ENCODE results near the gene NUP62. TPM values are rescaled to one million over a fixed set of nuclear protein-coding genes. Genes with fewer than 3 reads are reported as not detected.
"Not testable (repeated sequence)": the region's sequence is repeated elsewhere in the genome, so short reads cannot be mapped to it uniquely, and the experiment has no call there.

NUP62 gene
- total RNA-seq, 1 donor from 2014 or later, result 88.8 TPM

DNA sequence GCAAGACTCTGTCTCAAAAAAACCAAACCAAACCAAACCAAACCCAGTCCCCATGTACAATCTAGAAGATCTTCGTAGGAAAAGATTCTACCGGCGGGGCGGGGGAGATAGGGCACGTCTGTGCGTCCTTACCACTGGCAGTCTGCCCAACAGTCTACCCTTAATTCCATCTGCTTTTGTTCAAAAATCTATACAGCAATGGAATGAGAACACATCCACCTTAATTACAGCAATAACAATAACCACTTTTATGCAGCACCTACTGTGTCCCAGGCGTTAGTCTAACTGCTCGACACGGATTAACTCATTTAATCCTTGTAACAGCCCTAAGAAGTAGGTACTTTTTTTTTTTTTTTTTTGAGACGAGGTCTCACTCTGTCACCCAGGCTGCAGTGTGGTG lies 2.8 kb downstream of the NUP62 start:
- H3K4me3 Mint-ChIP-seq, result peak overlapping the region; percentile 31
- H3K27ac Mint-ChIP-seq, result no peak overlapping the region
- DNase-seq (ENCODE audit: extremely low spot score, unreplicated experiment), result no peak
- peaks cover 26% of the 10 kb centered on the region for H3K36me3 Mint-ChIP-seq
- no peak for TF ChIP-seq CTCF (conservative IDR thresholded peaks at IDR 0.05)
- H3K9me3 Mint-ChIP-seq, result peaks cover 4% of the 10 kb centered on the region
- H3K27me3 Mint-ChIP-seq, result no peaks in the 10 kb centered on the region
- peaks cover 26% of the 10 kb centered on the region for H3K4me1 Mint-ChIP-seq (ENCODE audit: unreplicated experiment)

- H3K4me1 Mint-ChIP-seq (ENCODE audit: unreplicated experiment), result peaks cover 22% of the 10 kb centered on the region
- H3K36me3 Mint-ChIP-seq, result peaks cover 26% of the 10 kb centered on the region
- DNase-seq (ENCODE audit: extremely low spot score, unreplicated experiment), result no peak
Measured at GRCh38 chr19:49925486-49925885, 3.8 kb downstream of the NUP62 start.

GRCh38 chr19:49924881-49925210 lies 4.5 kb downstream of the NUP62 start:
- Mint-ChIP-seq H3K36me3 (peaks cover 22% of the 10 kb centered on the region), H3K4me1 (ENCODE audit: unreplicated experiment) (peaks cover 17% of the 10 kb centered on the region)
- H3K4me3 Mint-ChIP-seq; H3K27ac Mint-ChIP-seq; H3K9me3 Mint-ChIP-seq; H3K27me3 Mint-ChIP-seq; DNase-seq (ENCODE audit: extremely low spot score, unreplicated experiment): not testable (repeated sequence)

More at GRCh38 chr19:49925486-49925885, 3.8 kb downstream of the NUP62 start:
- no peak for TF ChIP-seq CTCF (conservative IDR thresholded peaks at IDR 0.05)
- Mint-ChIP-seq H3K9me3 (peaks cover 4% of the 10 kb centered on the region), H3K27me3 (no peaks in the 10 kb centered on the region), H3K4me3 (no peak overlapping the region), H3K27ac (peak overlapping the region; percentile 16)

DNA sequence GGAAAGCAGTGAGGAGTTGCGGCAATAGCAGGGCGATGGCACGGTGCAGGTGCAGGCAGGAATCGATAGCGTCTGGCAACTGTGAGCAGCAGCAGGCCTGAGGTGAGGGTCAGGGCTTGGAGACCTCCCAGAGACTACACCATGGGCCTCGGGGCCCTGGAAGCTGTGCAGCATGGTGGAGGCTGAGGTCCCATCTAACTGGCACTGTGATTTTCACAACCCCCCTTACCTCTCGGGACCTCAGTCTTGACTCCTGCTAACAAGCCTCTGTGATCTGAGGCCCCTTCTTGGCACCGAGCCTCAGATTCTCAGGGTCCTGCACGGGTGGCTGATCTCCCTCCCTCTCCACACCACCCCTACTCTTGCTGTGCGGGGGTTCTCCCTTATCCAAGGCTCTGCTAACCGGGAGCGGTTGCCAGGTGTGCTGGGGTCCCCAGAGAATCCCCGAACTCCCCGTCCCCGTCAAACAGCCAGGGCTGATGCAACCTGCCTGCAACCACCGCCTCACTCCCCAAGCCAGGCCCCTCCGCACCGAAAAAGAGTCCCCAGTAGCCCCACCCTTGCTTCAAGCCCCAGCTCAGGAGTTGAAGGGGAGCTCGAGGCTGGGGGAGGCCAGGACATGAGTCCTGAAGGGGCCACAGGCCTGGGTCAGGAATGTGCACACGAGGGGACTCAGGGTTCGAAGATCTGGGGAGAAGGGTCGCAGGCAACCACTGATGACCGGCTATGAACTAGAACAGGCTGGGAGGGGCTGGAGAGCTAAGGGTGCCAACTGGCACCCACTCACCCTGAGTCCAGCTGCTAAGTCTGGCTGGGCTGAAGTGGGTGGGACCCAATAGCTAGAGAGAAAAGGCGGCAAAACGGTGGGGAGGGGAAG lies 5.1 kb downstream of the NUP62 start:
- no peak for TF ChIP-seq CTCF (conservative IDR thresholded peaks at IDR 0.05)
- Mint-ChIP-seq H3K27ac (no peak overlapping the region), H3K4me1 (ENCODE audit: unreplicated experiment) (peaks cover 15% of the 10 kb centered on the region), H3K36me3 (peaks cover 20% of the 10 kb centered on the region), H3K9me3 (no peaks in the 10 kb centered on the region), H3K27me3 (no peaks in the 10 kb centered on the region), H3K4me3 (no peak overlapping the region)
- DNase-seq (ENCODE audit: extremely low spot score, unreplicated experiment), result no peak

GRCh38 chr19:49923055-49924003 lies 6.0 kb downstream of the NUP62 start:
- no peak for TF ChIP-seq CTCF (conservative IDR thresholded peaks at IDR 0.05)
- Mint-ChIP-seq H3K4me1 (ENCODE audit: unreplicated experiment) (peaks cover 15% of the 10 kb centered on the region), H3K27me3 (no peaks in the 10 kb centered on the region), H3K27ac (no peak overlapping the region), H3K9me3 (no peaks in the 10 kb centered on the region), H3K4me3 (no peak overlapping the region), H3K36me3 (peaks cover 15% of the 10 kb centered on the region)
- no peak for DNase-seq (ENCODE audit: extremely low spot score, unreplicated experiment)

All from type B pancreatic cell (in vitro differentiated cells).